Occipital lobe (tissue), 2 donors: ENCODE results near the gene KLHL3. TPM values are rescaled to one million over a fixed set of nuclear protein-coding genes. Genes with fewer than 3 reads are reported as not detected.

Source experiments
- DNase-seq: peaks from one replicate; lab custom pipeline; 2025; lab: John Stamatoyannopoulos, UW
- total RNA-seq: library from RNA; depleted of rRNA; stranded (reverse); fragments of >200 nt; gene quantifications from one replicate; pipeline ENCODE4 v1.2.3, GENCODE V29; 2014

Gene KLHL3
- total RNA-seq, 1 donor from 2014 or later = 8.7 TPM

- DNase-seq = no peak
These were observed 26.9 kb downstream of the KLHL3 start for GRCh38 chr5:137708796-137709559.

GRCh38 chr5:137708062-137708461 is 27.8 kb downstream of the KLHL3 start:
- DNase-seq = no peak

- DNase-seq = no peak
These were observed 29.0 kb downstream of the KLHL3 start for GRCh38 chr5:137706841-137707240.

GRCh38 chr5:137705106-137705505 is 30.8 kb downstream of the KLHL3 start:
- DNase-seq = no peak

- DNase-seq = no peak
These were observed 32.3 kb downstream of the KLHL3 start for GRCh38 chr5:137703565-137703964.

GRCh38 chr5:137700282-137700680 is 35.6 kb downstream of the KLHL3 start:
- no peak for DNase-seq

- peak; percentile 38 for DNase-seq
These were observed 36.3 kb downstream of the KLHL3 start for GRCh38 chr5:137699336-137700281.

GRCh38 chr5:137696481-137696880 is 39.4 kb downstream of the KLHL3 start:
- no peak for DNase-seq

- no peak for DNase-seq
These were observed 40.0 kb downstream of the KLHL3 start for GRCh38 chr5:137695651-137696428.

GRCh38 chr5:137693951-137694721 is 41.8 kb downstream of the KLHL3 start:
- DNase-seq = no peak

- DNase-seq = no peak
These were observed 42.5 kb downstream of the KLHL3 start for GRCh38 chr5:137693307-137693950.

- DNase-seq = no peak
These were observed 46.6 kb downstream of the KLHL3 start for GRCh38 chr5:137689306-137689705.

- no peak for DNase-seq
These were observed 47.6 kb downstream of the KLHL3 start for GRCh38 chr5:137688210-137688840.

- DNase-seq = no peak
These were observed 51.1 kb downstream of the KLHL3 start for GRCh38 chr5:137684761-137685160.

- no peak for DNase-seq
These were observed 54.7 kb downstream of the KLHL3 start for GRCh38 chr5:137681191-137681590.

GRCh38 chr5:137679910-137680309 is 56.0 kb downstream of the KLHL3 start:
- no peak for DNase-seq

GRCh38 chr5:137679195-137679594 is 56.7 kb downstream of the KLHL3 start:
- DNase-seq = no peak

GRCh38 chr5:137672881-137673280 is 63.0 kb downstream of the KLHL3 start:
- no peak for DNase-seq

- no peak for DNase-seq
These were observed 63.9 kb downstream of the KLHL3 start for GRCh38 chr5:137672001-137672400.

- DNase-seq = no peak
These were observed 66.1 kb downstream of the KLHL3 start for GRCh38 chr5:137669811-137670210.
